Measurements from ENCODE around the gene OR5H15. TPM values are rescaled to one million over a fixed set of nuclear protein-coding genes. Genes with fewer than 3 reads are reported as not detected.
"Not testable (repeated sequence)": the region's sequence is repeated elsewhere in the genome, so short reads cannot be mapped to it uniquely, and the experiment has no call there.

Gene OR5H15
- total and polyA plus RNA-seq, 10 donors = not detected

GRCh38 chr3:98185180-98185579 is 18.7 kb downstream of the OR5H15 start:
- no peak for TF ChIP-seq POLR2AphosphoS5 (IDR thresholded peaks at IDR 0.05)
- TF ChIP-seq POLR2A (IDR thresholded peaks at IDR 0.05) = no peak
- H3K36me3 ChIP-seq = no peaks in the 10 kb centered on the region
- intact Hi-C loops (cut with DNase I; ENCODE audit: low total_unique reads) = no loop called here
- no peak overlapping the region for H3K27ac ChIP-seq
- H3K27me3 ChIP-seq (replicated peaks in 1 of 7) = no peaks in the 10 kb centered on the region
- no peaks in the 10 kb centered on the region for H3K4me1 ChIP-seq
- H3K9me3 ChIP-seq = no peaks in the 10 kb centered on the region
- no peak for DNase-seq
- no peak overlapping the region for H3K4me3 ChIP-seq

GRCh38 chr3:98188545-98188944 is 22.0 kb downstream of the OR5H15 start:
- Histone ChIP-seq H3K4me1 (no peaks in the 10 kb centered on the region), H3K27me3 (replicated peaks in 1 of 7) (no peaks in the 10 kb centered on the region), H3K9me3 (no peaks in the 10 kb centered on the region), H3K36me3 (no peaks in the 10 kb centered on the region), H3K4me3 (no peak overlapping the region), H3K27ac (no peak overlapping the region)
- TF ChIP-seq CTCF (IDR thresholded peaks at IDR 0.05 in 8 of 11, conservative IDR thresholded peaks at IDR 0.05 in 3 of 11) (peak in 3 of 11 experiments; percentile 8 to 32 (median 27)), POLR2A (IDR thresholded peaks at IDR 0.05) (no peak), POLR2AphosphoS5 (IDR thresholded peaks at IDR 0.05) (no peak)
- 7 to 27% (median 16%) methylated on average over 3 of the region's 3 CpGs for WGBS, 5 donors
- DNase-seq = no peak
- intact Hi-C loops (cut with DNase I; ENCODE audit: low total_unique reads) = no loop called here

- DNase-seq; H3K27ac ChIP-seq; H3K9me3 ChIP-seq; H3K4me3 ChIP-seq; H3K36me3 ChIP-seq; intact Hi-C loops (cut with DNase I; ENCODE audit: low total_unique reads); H3K27me3 ChIP-seq (replicated peaks in 1 of 7); H3K4me1 ChIP-seq: not testable (repeated sequence)
Observed at GRCh38 chr3:98190911-98191310, 24.4 kb downstream of the OR5H15 start.

GRCh38 chr3:98196293-98196692 is 29.8 kb downstream of the OR5H15 start:
- H3K27me3 ChIP-seq (replicated peaks in 1 of 7); H3K9me3 ChIP-seq; H3K27ac ChIP-seq; H3K4me1 ChIP-seq; DNase-seq; H3K4me3 ChIP-seq; intact Hi-C loops (cut with DNase I; ENCODE audit: low total_unique reads); H3K36me3 ChIP-seq: not testable (repeated sequence)
- 80 to 88% (median 88%) methylated on average over 2 of the region's 2 CpGs for WGBS, 5 donors

- Histone ChIP-seq H3K36me3 (no peaks in the 10 kb centered on the region), H3K9me3 (no peaks in the 10 kb centered on the region), H3K27me3 (replicated peaks in 1 of 7) (no peaks in the 10 kb centered on the region), H3K4me1 (no peaks in the 10 kb centered on the region), H3K27ac (no peak overlapping the region), H3K4me3 (no peak overlapping the region)
- intact Hi-C loops (cut with DNase I; ENCODE audit: low total_unique reads) = no loop called here
- TF ChIP-seq POLR2A (IDR thresholded peaks at IDR 0.05) (no peak), POLR2AphosphoS5 (IDR thresholded peaks at IDR 0.05) (no peak), CTCF (IDR thresholded peaks at IDR 0.05 in 8 of 11, conservative IDR thresholded peaks at IDR 0.05 in 3 of 11) (no peak)
- WGBS, 5 donors = 46 to 86% (median 67%) methylated on average over 1 of the region's 1 CpG
- DNase-seq = no peak
Observed at GRCh38 chr3:98199020-98199419, 32.5 kb downstream of the OR5H15 start.

GRCh38 chr3:98209244-98209643 is 42.7 kb downstream of the OR5H15 start:
- TF ChIP-seq POLR2A (IDR thresholded peaks at IDR 0.05) (no peak), CTCF (IDR thresholded peaks at IDR 0.05 in 8 of 11, conservative IDR thresholded peaks at IDR 0.05 in 3 of 11) (no peak), POLR2AphosphoS5 (IDR thresholded peaks at IDR 0.05) (no peak)
- 83 to 96% (median 90%) methylated on average over 2 of the region's 2 CpGs for WGBS, 5 donors
- Histone ChIP-seq H3K36me3 (no peaks in the 10 kb centered on the region), H3K27me3 (replicated peaks in 1 of 7) (no peaks in the 10 kb centered on the region), H3K4me3 (no peak overlapping the region), H3K4me1 (no peaks in the 10 kb centered on the region), H3K27ac (no peak overlapping the region), H3K9me3 (peaks cover 0 to 5% (median 0%) of the 10 kb centered on the region in 8 donors)
- intact Hi-C loops (cut with DNase I; ENCODE audit: low total_unique reads) = no loop called here
- no peak for DNase-seq
